Transverse colon (tissue), 4 donors: ENCODE measurements around the gene TWNK. TPM values are rescaled to one million over a fixed set of nuclear protein-coding genes. Genes with fewer than 3 reads are reported as not detected.

Experiments used
- DNase-seq: peaks from one replicate; pipeline ENCODE4 v3.0.0-alpha.2; 2019
- H3K27ac ChIP-seq, 4 donors: fragments of 200-600 bp; sonication (generic); 2 replicates each; pipeline ENCODE4 v1.5.1; 2016 to 2018; ENCODE audit warnings: inconsistent platforms in 4 of 4
- H3K27me3 ChIP-seq: fragments of 200-600 bp; sonication (generic); 2 replicates; pipeline ENCODE4 v1.5.1; 2017; ENCODE audit warnings: inconsistent platforms
- H3K36me3 ChIP-seq, 4 donors: fragments of 200-600 bp; sonication (generic); 2 replicates each; pipeline ENCODE4 v1.5.1; 2017 to 2019; ENCODE audit warnings: inconsistent platforms in 4 of 4
- H3K4me1 ChIP-seq, 4 donors: fragments of 200-600 bp; sonication (generic); 2 replicates each; pipeline ENCODE4 v1.5.1; 2017 to 2020; ENCODE audit warnings: inconsistent platforms in 4 of 4
- H3K4me3 ChIP-seq, 4 donors: fragments of 200-600 bp; sonication (generic); 1 replicate in 1 of 4; 2 replicates in 3 of 4; pipeline versions ENCODE4 v1.5.1 to v1.6.1; 2017 to 2019; ENCODE audit warnings: inconsistent platforms in 4 of 4
- H3K9me3 ChIP-seq, 2 donors: fragments of 200-600 bp; sonication (generic); 2 replicates each; pipeline ENCODE4 v1.5.1; 2017 to 2019; ENCODE audit warnings: inconsistent platforms in 2 of 2
- EP300 ChIP-seq: sonication (generic); formaldehyde crosslinking; IDR thresholded peaks from one replicate; pipeline ENCODE4 v1.6.1; 2017; ENCODE audit warnings: antibody characterized with exemption, low read depth
- POLR2A ChIP-seq: fragments of 450-650 bp; IDR thresholded peaks from one replicate; pipeline ENCODE4 v1.6.1; 2016; ENCODE audit warnings: antibody characterized with exemption, mild to moderate bottlenecking, moderate library complexity
- POLR2AphosphoS5 ChIP-seq, 3 donors: sonication (generic); formaldehyde crosslinking; IDR thresholded peaks; one replicate each; pipeline ENCODE4 v1.6.1; 2016; ENCODE audit warnings: antibody characterized with exemption in 3 of 3
- WGBS, 2 donors: methylation state at CpG; one replicate each; pipeline ENCODE4 v1.1.5; 2018; ENCODE audit warnings: low coverage in 1 of 2; 5-methylcytosine and 5-hydroxymethylcytosine counted together
- in situ Hi-C, 4 donors: fragments of 200-750 bp; cut with MboI; loops; one replicate each; pipeline versions ENCODE4 v1.15.0 to v1.15.1; 2017; ENCODE audit warnings: low sequenced_read_pairs in 3 of 4, low pct_ligation_motif_present in 1 of 4, low pct_unique_long_range_greater_than_20kb in 1 of 4
- intact Hi-C: fragments of 100-400 bp; cut with DNase I; formaldehyde crosslinking; loops from one replicate; pipeline ENCODE4 v1.15.1; 2023; ENCODE audit warnings: low total_unique reads
- total RNA-seq, 4 donors: library from RNA; depleted of rRNA; stranded (reverse); fragments of >200 nt; gene quantifications; one replicate each; pipeline ENCODE4 v1.1.0, GENCODE V29; 2016
- TF ChIP-seq, protein P1 (sequence below), 5 experiments: fragments of 200-600 bp in 3 of 5; fragments of 450-650 bp in 2 of 5; sonication (generic) in 3 of 5; IDR thresholded peaks; 1 replicate in 2 of 5; 2 replicates in 3 of 5; pipeline ENCODE4 v1.5.1; 2016 to 2017; ENCODE audit warnings: antibody characterized with exemption in 5 of 5, inconsistent platforms in 3 of 5, mild to moderate bottlenecking in 2 of 5, moderate library complexity in 1 of 5

The TWNK gene
- total RNA-seq, 4 donors from 2014 or later, result 1.1 to 12.7 (median 3.3) TPM

DNA sequence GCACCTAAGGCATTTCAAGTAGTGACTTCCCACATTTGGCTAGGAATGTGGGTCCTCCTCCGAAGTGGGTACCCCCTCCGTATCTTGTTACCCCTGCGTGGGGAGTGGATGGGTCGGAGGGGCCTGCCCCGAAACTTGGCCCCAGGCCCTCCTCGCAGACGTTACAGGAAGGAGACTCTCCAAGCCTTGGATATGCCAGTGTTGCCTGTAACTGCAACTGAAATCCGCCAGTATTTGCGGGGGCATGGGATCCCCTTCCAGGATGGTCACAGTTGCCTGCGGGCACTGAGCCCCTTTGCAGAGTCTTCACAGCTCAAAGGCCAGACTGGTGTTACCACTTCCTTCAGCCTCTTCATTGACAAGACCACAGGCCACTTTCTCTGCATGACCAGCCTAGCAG is 823 bp downstream of the TWNK start:
- Histone ChIP-seq H3K4me1 (peaks cover 17 to 27% (median 22%) of the 10 kb centered on the region in 4 donors), H3K36me3 (peaks cover 0 to 4% (median 3%) of the 10 kb centered on the region in 4 donors), H3K9me3 (no peaks in the 10 kb centered on the region), H3K27me3 (no peaks in the 10 kb centered on the region), H3K27ac (no peak overlapping the region), H3K4me3 (peak overlapping the region in 3 of 4 donors; percentile 63 to 92 (median 71))
- no peak for DNase-seq
- in situ Hi-C loops (no loop called here), intact Hi-C loops (no loop called here)
- 76% methylated on average over 10 of the region's 10 CpGs; no CpG with 5 or more reads in 1 of the 2 donors for WGBS, 2 donors
- no peak for TF ChIP-seq POLR2AphosphoS5 (IDR thresholded peaks at IDR 0.05)
- TF ChIP-seq, protein P1, sequence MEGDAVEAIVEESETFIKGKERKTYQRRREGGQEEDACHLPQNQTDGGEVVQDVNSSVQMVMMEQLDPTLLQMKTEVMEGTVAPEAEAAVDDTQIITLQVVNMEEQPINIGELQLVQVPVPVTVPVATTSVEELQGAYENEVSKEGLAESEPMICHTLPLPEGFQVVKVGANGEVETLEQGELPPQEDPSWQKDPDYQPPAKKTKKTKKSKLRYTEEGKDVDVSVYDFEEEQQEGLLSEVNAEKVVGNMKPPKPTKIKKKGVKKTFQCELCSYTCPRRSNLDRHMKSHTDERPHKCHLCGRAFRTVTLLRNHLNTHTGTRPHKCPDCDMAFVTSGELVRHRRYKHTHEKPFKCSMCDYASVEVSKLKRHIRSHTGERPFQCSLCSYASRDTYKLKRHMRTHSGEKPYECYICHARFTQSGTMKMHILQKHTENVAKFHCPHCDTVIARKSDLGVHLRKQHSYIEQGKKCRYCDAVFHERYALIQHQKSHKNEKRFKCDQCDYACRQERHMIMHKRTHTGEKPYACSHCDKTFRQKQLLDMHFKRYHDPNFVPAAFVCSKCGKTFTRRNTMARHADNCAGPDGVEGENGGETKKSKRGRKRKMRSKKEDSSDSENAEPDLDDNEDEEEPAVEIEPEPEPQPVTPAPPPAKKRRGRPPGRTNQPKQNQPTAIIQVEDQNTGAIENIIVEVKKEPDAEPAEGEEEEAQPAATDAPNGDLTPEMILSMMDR (IDR thresholded peaks at IDR 0.05), result no peak
- TF ChIP-seq POLR2A, result no peak
- TF ChIP-seq EP300, result no peak

DNA sequence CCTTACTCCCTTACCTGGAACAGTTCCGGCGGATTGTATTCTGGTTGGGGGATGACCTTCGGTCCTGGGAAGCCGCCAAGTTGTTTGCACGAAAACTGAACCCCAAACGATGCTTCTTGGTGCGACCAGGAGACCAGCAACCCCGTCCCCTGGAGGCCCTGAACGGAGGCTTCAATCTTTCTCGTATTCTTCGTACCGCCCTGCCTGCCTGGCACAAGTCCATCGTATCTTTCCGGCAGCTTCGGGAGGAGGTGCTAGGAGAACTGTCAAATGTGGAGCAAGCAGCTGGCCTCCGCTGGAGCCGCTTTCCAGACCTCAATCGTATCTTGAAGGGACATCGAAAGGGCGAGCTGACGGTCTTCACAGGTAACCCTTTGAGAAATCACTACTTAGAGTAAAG is 1.7 kb downstream of the TWNK start:
- Histone ChIP-seq H3K4me3 (no peak overlapping the region), H3K27ac (no peak overlapping the region), H3K27me3 (no peaks in the 10 kb centered on the region), H3K9me3 (no peaks in the 10 kb centered on the region), H3K4me1 (peaks cover 17 to 27% (median 22%) of the 10 kb centered on the region in 4 donors), H3K36me3 (peaks cover 0 to 6% (median 3%) of the 10 kb centered on the region in 4 donors)
- in situ Hi-C loops (no loop called here), intact Hi-C loops (no loop called here)
- WGBS, 2 donors, result 91 to 92% methylated on average over 6 to 21 of the region's 21 CpGs
- DNase-seq, result no peak
- TF ChIP-seq, protein P1 (IDR thresholded peaks at IDR 0.05), result no peak
- TF ChIP-seq POLR2A (no peak), EP300 (no peak), POLR2AphosphoS5 (IDR thresholded peaks at IDR 0.05) (no peak)

DNA sequence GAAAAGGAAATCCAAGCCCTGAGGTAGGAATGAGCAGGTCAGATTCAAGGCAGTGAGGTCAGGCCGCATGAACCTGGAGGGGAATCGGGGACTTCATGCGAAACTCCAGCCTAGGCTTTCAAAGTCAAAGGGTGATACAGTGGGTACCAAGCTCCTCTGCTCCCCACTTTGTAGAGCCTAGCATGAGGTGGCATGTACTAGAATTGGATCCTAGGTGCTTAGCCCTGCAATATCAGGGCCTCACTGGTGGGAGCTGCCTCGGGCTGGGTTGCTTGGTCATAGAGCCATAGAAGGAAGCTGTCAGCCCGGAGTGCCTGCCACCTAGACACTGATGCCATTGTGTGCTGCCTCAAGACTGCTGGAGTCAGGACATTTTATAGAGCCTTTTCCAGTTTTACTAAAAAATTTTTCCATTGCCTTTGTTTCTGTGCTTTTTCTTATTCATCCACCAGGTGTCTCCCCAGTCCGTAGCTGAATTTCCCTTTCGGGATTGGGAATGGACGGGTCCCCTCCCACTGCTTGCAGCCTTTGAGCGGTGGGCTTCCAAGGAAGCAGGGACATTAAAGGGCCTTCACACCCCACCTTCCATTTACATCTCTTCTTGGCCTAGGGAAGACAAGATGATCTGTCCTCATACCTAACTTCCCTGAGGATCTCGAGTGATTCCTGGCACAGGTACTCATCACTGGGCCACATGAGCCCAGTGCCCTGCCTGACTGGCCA is 6.8 kb downstream of the TWNK start:
- TF ChIP-seq POLR2AphosphoS5 (IDR thresholded peaks at IDR 0.05), result no peak
- TF ChIP-seq, protein P1 (IDR thresholded peaks at IDR 0.05), result peak; percentile 58 to 77 (median 67)
- Histone ChIP-seq H3K4me3 (no peak overlapping the region), H3K4me1 (peaks cover 5 to 29% (median 18%) of the 10 kb centered on the region in 4 donors), H3K9me3 (no peaks in the 10 kb centered on the region), H3K27ac (no peak overlapping the region), H3K36me3 (peaks cover 0 to 6% (median 3%) of the 10 kb centered on the region in 4 donors), H3K27me3 (no peaks in the 10 kb centered on the region)
- no peak for DNase-seq
- in situ Hi-C loops, result no loop called here
- WGBS, 2 donors, result 32 to 54% methylated on average over 5 to 10 of the region's 10 CpGs
- intact Hi-C loops, result loop anchor here (1.0 kb wide), 1 partner anchor 20 kb away; no protein-coding TSS in a partner anchor

DNA sequence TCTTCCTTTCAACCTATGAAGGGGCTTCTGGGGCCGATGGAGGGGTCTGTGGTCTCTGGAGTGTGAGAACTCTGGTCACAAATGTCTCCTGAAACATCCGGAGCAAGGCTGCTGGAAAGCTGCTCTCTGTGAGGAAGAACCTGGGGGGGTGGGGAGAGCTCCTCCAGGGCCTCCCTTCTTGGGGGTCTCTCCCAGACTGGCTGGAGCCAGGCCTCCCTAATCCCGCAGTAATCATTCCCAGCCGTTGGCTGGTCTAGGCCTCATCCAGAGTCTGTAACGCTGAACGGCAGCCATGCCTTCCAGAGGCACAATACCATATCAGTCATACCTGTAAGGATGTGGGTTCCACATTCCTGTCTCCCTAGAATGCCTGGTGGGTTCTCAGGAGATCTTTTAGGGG is 7.8 kb downstream of the TWNK start:
- Histone ChIP-seq H3K9me3 (no peaks in the 10 kb centered on the region), H3K27me3 (no peaks in the 10 kb centered on the region), H3K27ac (no peak overlapping the region), H3K4me1 (peaks cover 5 to 30% (median 19%) of the 10 kb centered on the region in 4 donors), H3K36me3 (peaks cover 0 to 6% (median 3%) of the 10 kb centered on the region in 4 donors), H3K4me3 (no peak overlapping the region)
- DNase-seq, result no peak
- intact Hi-C loops (no loop called here), in situ Hi-C loops (no loop called here)
- TF ChIP-seq POLR2AphosphoS5 (IDR thresholded peaks at IDR 0.05) (no peak), EP300 (no peak), POLR2A (no peak)
- TF ChIP-seq, protein P1 (IDR thresholded peaks at IDR 0.05), result no peak
- WGBS, 2 donors, result 76% methylated on average over 6 of the region's 6 CpGs; no CpG with 5 or more reads in 1 of the 2 donors
